ENCODE measurements around the gene TMCC1. TPM values are rescaled to one million over a fixed set of nuclear protein-coding genes. Genes with fewer than 3 reads are reported as not detected.

TMCC1 gene
- total RNA-seq, 2 donors from 2014 or later = 41.0 to 51.1 TPM

- TF ChIP-seq CTCF (conservative IDR thresholded peaks at IDR 0.05) = no peak
- H3K27ac Mint-ChIP-seq = no peak overlapping the region
- Histone ChIP-seq H3K36me3 (ENCODE audit: control insufficient read depth, insufficient read depth, low read length) (no peaks in the 10 kb centered on the region), H3K27me3 (ENCODE audit: control insufficient read depth, insufficient read depth, low read length, poor library complexity, severe bottlenecking) (no peaks in the 10 kb centered on the region), H3K4me3 (ENCODE audit: low read length) (no peak overlapping the region), H3K9me3 (ENCODE audit: control insufficient read depth, low read length) (no peaks in the 10 kb centered on the region), H3K9ac (ENCODE audit: extremely low read depth, low read length, poor library complexity, severe bottlenecking) (no peak overlapping the region), H3K27ac (ENCODE audit: low read depth, low read length) (no peak overlapping the region), H3K4me1 (ENCODE audit: control insufficient read depth, insufficient read depth, low read length) (no peaks in the 10 kb centered on the region)
- no peaks in the 10 kb centered on the region for H3K9me3 Mint-ChIP-seq
- H3K36me3 Mint-ChIP-seq (ENCODE audit: low read depth) = no peaks in the 10 kb centered on the region
- no peak overlapping the region for H3K4me3 Mint-ChIP-seq
- no peak for DNase-seq
- no peaks in the 10 kb centered on the region for H3K4me1 Mint-ChIP-seq
- no peaks in the 10 kb centered on the region for H3K27me3 Mint-ChIP-seq (ENCODE audit: insufficient read depth)
These were observed 146.9 kb downstream of the TMCC1 start for GRCh38 chr3:129746629-129747028.

- Histone ChIP-seq H3K27me3 (ENCODE audit: control insufficient read depth, insufficient read depth, low read length, poor library complexity, severe bottlenecking) (no peaks in the 10 kb centered on the region), H3K36me3 (ENCODE audit: control insufficient read depth, insufficient read depth, low read length) (no peaks in the 10 kb centered on the region), H3K27ac (ENCODE audit: low read depth, low read length) (no peak overlapping the region), H3K9ac (ENCODE audit: extremely low read depth, low read length, poor library complexity, severe bottlenecking) (no peak overlapping the region), H3K9me3 (ENCODE audit: control insufficient read depth, low read length) (no peaks in the 10 kb centered on the region), H3K4me3 (ENCODE audit: low read length) (no peak overlapping the region), H3K4me1 (ENCODE audit: control insufficient read depth, insufficient read depth, low read length) (no peaks in the 10 kb centered on the region)
- no peak for DNase-seq
- no peaks in the 10 kb centered on the region for H3K9me3 Mint-ChIP-seq
- WGBS, 2 experiments (ENCODE audit: insufficient coverage in 1 of 2, insufficient read length in 1 of 2) = 93 to 98% methylated on average over 2 of the region's 2 CpGs
- peak overlapping the region; percentile 8 for H3K27ac Mint-ChIP-seq
- H3K4me1 Mint-ChIP-seq = no peaks in the 10 kb centered on the region
- no peaks in the 10 kb centered on the region for H3K27me3 Mint-ChIP-seq (ENCODE audit: insufficient read depth)
- no peak overlapping the region for H3K4me3 Mint-ChIP-seq
- H3K36me3 Mint-ChIP-seq (ENCODE audit: low read depth) = no peaks in the 10 kb centered on the region
- no peak for TF ChIP-seq CTCF (conservative IDR thresholded peaks at IDR 0.05)
These were observed 148.3 kb downstream of the TMCC1 start for GRCh38 chr3:129745253-129745652.

GRCh38 chr3:129741794-129742193 is 151.7 kb downstream of the TMCC1 start:
- Mint-ChIP-seq H3K27me3 (ENCODE audit: insufficient read depth) (no peaks in the 10 kb centered on the region), H3K4me3 (no peak overlapping the region), H3K27ac (no peak overlapping the region), H3K9me3 (no peaks in the 10 kb centered on the region), H3K36me3 (ENCODE audit: low read depth) (peaks cover 4% of the 10 kb centered on the region), H3K4me1 (no peaks in the 10 kb centered on the region)
- Histone ChIP-seq H3K9ac (ENCODE audit: extremely low read depth, low read length, poor library complexity, severe bottlenecking) (no peak overlapping the region), H3K27ac (ENCODE audit: low read depth, low read length) (no peak overlapping the region), H3K27me3 (ENCODE audit: control insufficient read depth, insufficient read depth, low read length, poor library complexity, severe bottlenecking) (no peaks in the 10 kb centered on the region), H3K9me3 (ENCODE audit: control insufficient read depth, low read length) (no peaks in the 10 kb centered on the region), H3K36me3 (ENCODE audit: control insufficient read depth, insufficient read depth, low read length) (no peaks in the 10 kb centered on the region), H3K4me3 (ENCODE audit: low read length) (no peak overlapping the region), H3K4me1 (ENCODE audit: control insufficient read depth, insufficient read depth, low read length) (no peaks in the 10 kb centered on the region)
- TF ChIP-seq CTCF (conservative IDR thresholded peaks at IDR 0.05) = no peak
- DNase-seq = no peak
- 97 to 100% methylated on average over 1 to 2 of the region's 2 CpGs for WGBS, 2 experiments (ENCODE audit: insufficient coverage in 1 of 2, insufficient read length in 1 of 2)

All from endodermal cell (in vitro differentiated cells).